NB4 (cell line): Measurements from ENCODE around the gene ASCC3.

Experiments used
- DNase-seq: peaks from one replicate; pipeline ENCODE4 v3.0.0; 2010; ENCODE audit warnings: low read depth
- H3K4me3 ChIP-seq: one replicate; pipeline ENCODE4 v1.5.1; 2011; ENCODE audit warnings: mild to moderate bottlenecking, low read depth, low read length, moderate library complexity
- CTCF ChIP-seq: IDR thresholded peaks from one replicate; pipeline ENCODE4 v1.5.1; 2012; ENCODE audit warnings: low read depth, low read length
- MAX ChIP-seq: IDR thresholded peaks from 2 replicates; pipeline ENCODE4 v1.6.1; 2011; ENCODE audit warnings: low read depth, low read length
- MYC ChIP-seq: IDR thresholded peaks from 2 replicates; pipeline ENCODE4 v1.6.1; 2011; ENCODE audit warnings: low read depth, low read length
- POLR2A ChIP-seq: IDR thresholded peaks from 2 replicates; pipeline ENCODE4 v1.6.1; 2011; ENCODE audit warnings: mild to moderate bottlenecking; ENCODE audit not compliant: insufficient read length; ENCODE audit errors: extremely low read depth

The ASCC3 gene

GRCh38 chr6:100880149-100880852 lies 828 bp downstream of the ASCC3 start:
- peak; percentile 58 for DNase-seq
- peak overlapping the region; percentile 94 for H3K4me3 ChIP-seq
- TF ChIP-seq POLR2A: no peak
- TF ChIP-seq CTCF: no peak
- no peak for TF ChIP-seq MYC
- no peak; the same call in 1 of the 2 replicates for TF ChIP-seq MAX

GRCh38 chr6:100879317-100879716 lies 1.8 kb downstream of the ASCC3 start:
- peak overlapping the region; percentile 94 for H3K4me3 ChIP-seq
- TF ChIP-seq MYC: no peak
- DNase-seq: no peak

GRCh38 chr6:100877851-100878250 lies 3.3 kb downstream of the ASCC3 start:
- H3K4me3 ChIP-seq: peak overlapping the region; percentile 22
- DNase-seq: no peak
- TF ChIP-seq MAX (no peak), CTCF (no peak), MYC (no peak), POLR2A (no peak)

GRCh38 chr6:100876251-100876650 lies 4.9 kb downstream of the ASCC3 start:
- DNase-seq: no peak
- no peak overlapping the region for H3K4me3 ChIP-seq
- TF ChIP-seq POLR2A: no peak
- TF ChIP-seq MYC: no peak

- TF ChIP-seq MAX (no peak), CTCF (no peak), POLR2A (no peak), MYC (no peak)
- H3K4me3 ChIP-seq: no peak overlapping the region
Observed at GRCh38 chr6:100865525-100865924, 15.6 kb downstream of the ASCC3 start.

GRCh38 chr6:100862063-100862462 lies 19.1 kb downstream of the ASCC3 start:
- no peak overlapping the region for H3K4me3 ChIP-seq
- no peak for DNase-seq
- TF ChIP-seq MYC: no peak
- no peak for TF ChIP-seq MAX

More at GRCh38 chr6:100865525-100865924, 15.6 kb downstream of the ASCC3 start:
- DNase-seq: no peak

GRCh38 chr6:100856146-100856545 lies 25.0 kb downstream of the ASCC3 start:
- no peak for TF ChIP-seq MAX
- TF ChIP-seq CTCF: no peak
- TF ChIP-seq POLR2A: no peak
- no peak for TF ChIP-seq MYC
- H3K4me3 ChIP-seq: no peak overlapping the region
- no peak for DNase-seq
